Erythroblast (primary cell): Measurements from ENCODE around the gene AKAP8L.

Experiments
- DNase-seq, 2 experiments: peaks; one replicate each; lab custom pipeline; 2025; lab: John Stamatoyannopoulos, UW
- GATA1 ChIP-seq: IDR thresholded peaks from 2 replicates; pipeline ENCODE4 v1.6.1; 2011; ENCODE audit warnings: low read depth, mild to moderate bottlenecking, control low read depth, low read length, moderate library complexity
- POLR2A ChIP-seq: IDR thresholded peaks from 2 replicates; pipeline ENCODE4 v1.6.1; 2011; ENCODE audit warnings: mild to moderate bottlenecking, low read length

The AKAP8L gene

DNA sequence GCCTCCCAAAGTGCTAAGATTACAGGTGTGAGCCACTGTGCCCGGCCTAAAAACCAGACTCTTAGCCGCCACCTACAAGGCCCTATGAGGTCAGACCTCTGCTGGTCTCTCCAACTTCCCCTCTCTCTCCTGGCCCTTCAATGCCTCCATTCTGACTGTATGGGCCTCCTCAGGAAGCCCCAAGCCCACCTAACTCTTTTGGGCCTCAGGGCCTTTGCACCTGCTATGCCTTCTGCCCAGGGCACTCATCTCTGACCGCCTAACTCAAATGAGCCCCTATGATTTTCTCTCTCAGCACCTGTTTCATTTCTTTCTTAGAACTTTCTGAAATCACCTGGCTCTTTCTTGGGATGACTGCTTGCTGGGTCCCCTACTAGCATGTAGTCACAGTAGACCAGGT is 24.5 kb upstream of the AKAP8L start:
- no peak for DNase-seq
- no peak for TF ChIP-seq GATA1

GRCh38 chr19:15442142-15442920 is 23.5 kb upstream of the AKAP8L start:
- DNase-seq, result no peak
- TF ChIP-seq POLR2A (no peak), GATA1 (no peak)

- DNase-seq, result no peak
- no peak for TF ChIP-seq POLR2A
- TF ChIP-seq GATA1, result no peak
These were observed 22.5 kb upstream of the AKAP8L start for GRCh38 chr19:15441317-15441716.

DNA sequence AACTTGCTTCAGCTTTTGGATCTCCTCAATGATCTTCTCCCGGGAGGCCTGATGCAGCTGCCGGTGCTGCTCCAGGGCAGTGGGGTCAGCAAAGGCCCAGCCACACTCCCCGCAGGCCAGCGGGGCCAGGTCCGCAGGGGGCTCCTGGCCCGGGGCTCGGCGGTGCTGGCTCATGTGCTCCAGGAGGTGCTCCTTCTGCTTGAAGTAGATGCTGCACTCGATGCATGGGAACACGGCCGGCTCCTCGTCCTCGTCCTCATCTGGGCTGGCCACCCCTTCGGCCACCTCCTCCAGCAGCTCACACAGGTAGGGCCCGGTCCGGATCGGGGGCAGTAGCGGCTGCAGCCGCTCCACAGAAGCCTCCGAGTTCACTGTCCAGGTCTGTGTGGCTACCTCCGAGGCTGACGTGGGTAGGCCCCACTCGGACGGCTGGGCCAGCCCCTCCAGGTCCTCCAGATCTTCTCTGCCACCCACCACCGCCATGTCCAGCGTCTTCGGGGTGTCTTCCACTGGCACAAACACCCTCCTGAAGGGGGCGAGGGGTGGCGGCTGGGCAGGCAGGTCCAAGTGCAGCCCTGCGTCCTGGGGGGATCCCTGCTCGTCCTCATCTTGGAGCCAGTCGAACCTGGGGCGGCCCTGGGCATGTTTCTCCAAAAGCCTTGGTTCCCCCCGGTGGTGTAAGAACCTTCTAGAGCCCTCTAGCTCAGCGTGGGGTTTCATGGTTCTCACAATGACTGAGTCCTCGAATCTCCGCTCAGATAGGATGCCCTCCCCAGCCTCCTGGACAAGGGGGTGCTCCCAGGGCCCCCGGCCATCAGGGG is 21.2 kb upstream of the AKAP8L start:
- no peak for TF ChIP-seq POLR2A
- no peak for TF ChIP-seq GATA1
- no peak for DNase-seq

DNA sequence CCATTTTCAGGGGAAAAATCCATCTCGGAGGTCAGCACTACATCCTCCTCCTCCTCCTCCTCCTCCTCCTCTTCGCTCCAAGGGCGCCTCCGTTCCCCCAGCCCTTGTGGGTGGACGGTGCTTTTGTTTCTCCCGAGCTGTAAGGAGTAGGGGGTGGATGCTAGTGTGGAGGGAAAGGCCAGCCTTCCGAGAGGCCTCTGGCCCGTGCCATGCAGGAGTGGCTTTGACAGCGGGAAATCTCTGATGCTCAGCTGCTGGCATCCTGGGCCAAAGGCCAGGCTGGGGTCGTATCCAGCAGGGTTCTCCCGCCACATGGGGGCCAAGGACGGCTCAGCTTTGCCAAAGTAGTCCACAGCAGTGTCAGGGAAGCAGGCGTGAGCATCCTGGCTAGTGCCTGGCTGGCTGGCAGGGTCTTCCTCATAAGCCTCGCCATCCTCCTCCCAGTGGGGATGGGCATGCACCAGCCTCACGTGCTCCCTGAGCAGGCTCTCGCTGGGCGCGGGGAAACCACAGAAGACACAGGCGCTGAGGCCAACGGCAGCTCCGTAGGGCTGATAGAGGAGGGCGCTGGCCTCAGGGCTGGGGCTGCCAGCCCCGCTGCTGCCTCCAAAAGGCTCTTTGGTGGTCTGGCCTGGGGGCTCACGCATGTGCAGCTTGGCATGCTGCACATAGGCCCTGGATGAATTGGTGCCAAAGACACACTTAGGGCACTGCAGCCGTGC is 20.5 kb upstream of the AKAP8L start:
- no peak for DNase-seq
- TF ChIP-seq GATA1 (no peak), POLR2A (no peak)

DNA sequence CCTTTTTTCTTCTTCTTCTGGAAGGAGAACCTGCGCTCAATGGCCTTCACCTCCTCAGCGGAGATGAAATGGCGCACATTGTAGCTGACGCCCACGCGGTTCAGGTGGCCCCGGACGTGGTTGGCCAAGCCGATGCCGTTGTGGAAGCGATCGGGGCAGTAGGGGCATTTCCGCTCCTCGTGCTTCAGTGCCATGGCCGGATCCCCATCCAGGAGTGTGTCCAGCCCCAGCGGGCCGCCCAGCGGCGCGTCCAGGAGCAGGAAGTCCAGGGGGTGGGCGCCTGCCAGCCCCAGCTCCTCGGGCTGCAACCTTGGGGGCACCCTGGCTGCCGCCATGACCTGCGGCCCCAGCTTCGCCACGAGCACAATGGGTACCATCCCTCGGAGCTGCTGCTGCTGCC is 19.8 kb upstream of the AKAP8L start:
- TF ChIP-seq POLR2A (no peak), GATA1 (no peak)
- no peak for DNase-seq

- TF ChIP-seq GATA1 (no peak), POLR2A (no peak)
- no peak for DNase-seq
These were observed 19.3 kb upstream of the AKAP8L start for GRCh38 chr19:15438124-15438496.

DNA sequence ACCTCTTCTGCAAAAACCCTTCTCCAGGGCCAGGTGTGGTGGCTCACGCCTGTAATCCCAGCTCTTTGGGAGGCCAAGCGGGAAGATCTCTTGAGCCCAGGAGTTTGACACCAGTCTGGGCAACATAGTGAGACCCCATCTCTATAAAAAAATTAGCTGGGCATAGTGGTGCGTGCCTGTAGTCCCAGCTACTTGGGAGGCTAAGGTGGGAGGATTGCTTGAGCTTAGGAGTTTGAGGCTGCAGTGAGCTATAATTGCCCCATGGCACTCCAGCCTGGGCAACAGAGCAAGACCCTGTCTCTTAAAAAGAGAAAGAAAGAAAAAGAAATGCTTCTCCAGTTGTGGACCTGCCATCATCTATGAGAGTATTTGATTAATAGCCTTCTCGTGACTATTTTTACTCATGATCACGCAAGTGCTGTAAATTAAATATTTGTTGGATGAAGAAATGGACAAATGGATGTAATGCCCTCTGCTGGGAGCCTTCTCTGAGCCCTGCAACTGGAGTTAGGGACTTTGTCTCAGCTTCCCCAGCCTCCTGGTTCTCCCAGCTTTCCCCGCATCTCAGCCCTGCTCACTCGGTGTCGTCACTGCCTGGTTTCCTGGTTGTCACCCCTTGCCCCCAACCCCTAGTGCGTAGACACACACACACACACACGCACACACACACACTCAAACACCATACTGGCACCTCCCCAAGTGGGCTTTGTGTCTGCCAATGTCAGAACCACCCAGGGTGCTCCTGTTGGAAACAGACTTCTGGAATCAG is 18.8 kb upstream of the AKAP8L start:
- TF ChIP-seq POLR2A (no peak), GATA1 (no peak)
- DNase-seq, result peak in 1 of 2 experiments; percentile 14

DNA sequence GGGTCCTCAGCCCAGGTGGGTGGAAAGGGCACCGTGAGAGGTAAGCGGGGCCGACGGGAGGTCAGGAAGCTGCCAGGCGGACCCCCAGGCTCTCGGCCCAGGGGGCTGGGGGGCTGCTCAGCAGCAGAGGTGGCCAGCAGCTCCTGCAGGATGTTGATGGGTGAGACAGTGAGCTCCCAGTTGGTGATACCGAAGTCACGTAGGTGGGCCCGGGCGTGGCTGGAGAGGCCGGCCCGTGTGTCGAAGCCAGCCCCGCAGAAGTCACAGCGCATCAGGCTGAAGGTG is 18.0 kb upstream of the AKAP8L start:
- TF ChIP-seq POLR2A (no peak), GATA1 (no peak)
- no peak for DNase-seq

GRCh38 chr19:15436012-15436825 is 17.4 kb upstream of the AKAP8L start:
- no peak for DNase-seq
- no peak for TF ChIP-seq POLR2A
- no peak for TF ChIP-seq GATA1

GRCh38 chr19:15433519-15434069 is 14.8 kb upstream of the AKAP8L start:
- TF ChIP-seq POLR2A (no peak), GATA1 (no peak)
- no peak for DNase-seq
